Loucy (cell line): Measurements from ENCODE around the gene SYNPO.

Experiments used
- CTCF ChIP-seq: fragments of 200-600 bp; sonication (generic); conservative IDR thresholded peaks from 2 replicates; pipeline ENCODE4 v1.5.1; 2014; ENCODE audit warnings: mild to moderate bottlenecking, antibody characterized with exemption, low read length
- EZH2phosphoT487 ChIP-seq: fragments of 200-600 bp; IDR thresholded peaks from 2 replicates; pipeline ENCODE4 v1.6.1; 2018; ENCODE audit warnings: antibody characterized with exemption, mild to moderate bottlenecking, moderate library complexity, borderline replicate concordance

GRCh38 chr5:150618163-150618562, 22.3 kb upstream of the SYNPO start:
- TF ChIP-seq CTCF (no peak), EZH2phosphoT487 (no peak)
